ENCODE data around the gene TEX12.
"Not testable (repeated sequence)": the region's sequence is repeated elsewhere in the genome, so short reads cannot be mapped to it uniquely, and the experiment has no call there.

The TEX12 gene

GRCh38 chr11:112165049-112165448, 2.1 kb upstream of the TEX12 start:
- DNase-seq = no peak

DNA sequence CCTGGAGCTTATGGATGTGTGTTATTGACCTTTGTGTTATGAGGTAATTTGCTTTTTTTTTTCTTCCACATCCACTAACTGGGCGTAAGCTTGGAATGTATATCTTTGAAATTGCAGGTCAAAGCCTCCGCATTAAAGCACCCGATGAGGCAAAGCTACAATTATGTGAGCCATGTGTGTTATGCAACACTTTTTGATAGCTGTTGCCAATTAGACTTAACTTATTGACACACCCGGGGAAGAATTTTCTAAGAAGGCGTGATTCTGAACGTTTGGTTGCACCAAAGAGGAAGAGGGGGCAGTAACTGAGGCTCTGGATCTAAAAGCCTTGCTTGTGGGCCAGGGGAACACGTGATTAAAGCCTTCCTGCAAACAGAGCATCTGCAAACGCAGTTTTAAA, 610 bp upstream of the TEX12 start:
- DNase-seq = no peak

DNA sequence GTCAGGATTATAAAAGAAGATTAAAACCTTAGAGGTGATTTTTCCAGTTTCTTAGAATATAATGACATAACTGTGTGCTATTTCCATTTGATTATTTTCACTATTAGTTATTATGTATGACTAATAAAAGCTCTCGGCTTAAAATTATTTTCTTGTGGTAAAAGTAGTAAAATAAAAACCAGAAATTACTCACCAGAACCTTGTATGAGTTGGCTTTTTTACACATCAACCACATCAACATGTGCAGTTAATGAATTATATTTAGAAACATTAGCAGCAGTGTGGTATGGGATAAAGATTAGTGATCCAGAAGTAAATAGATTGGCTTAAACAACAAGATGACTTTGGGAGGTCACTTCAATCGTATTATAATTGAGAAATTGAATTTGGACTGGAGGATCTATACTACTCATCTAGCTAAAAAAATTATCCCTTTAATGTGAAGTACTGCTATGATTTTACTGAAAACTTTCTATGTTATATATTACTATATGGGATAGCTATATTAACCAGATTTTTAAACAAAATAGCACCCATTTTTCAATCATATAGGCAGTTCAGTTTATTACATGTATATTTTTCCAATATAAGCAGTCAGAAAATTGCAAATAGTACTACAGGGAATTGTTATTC, 5.3 kb downstream of the TEX12 start:
- no peak for DNase-seq

- DNase-seq = no peak
These were observed 6.0 kb downstream of the TEX12 start for GRCh38 chr11:112173152-112173551.

DNA sequence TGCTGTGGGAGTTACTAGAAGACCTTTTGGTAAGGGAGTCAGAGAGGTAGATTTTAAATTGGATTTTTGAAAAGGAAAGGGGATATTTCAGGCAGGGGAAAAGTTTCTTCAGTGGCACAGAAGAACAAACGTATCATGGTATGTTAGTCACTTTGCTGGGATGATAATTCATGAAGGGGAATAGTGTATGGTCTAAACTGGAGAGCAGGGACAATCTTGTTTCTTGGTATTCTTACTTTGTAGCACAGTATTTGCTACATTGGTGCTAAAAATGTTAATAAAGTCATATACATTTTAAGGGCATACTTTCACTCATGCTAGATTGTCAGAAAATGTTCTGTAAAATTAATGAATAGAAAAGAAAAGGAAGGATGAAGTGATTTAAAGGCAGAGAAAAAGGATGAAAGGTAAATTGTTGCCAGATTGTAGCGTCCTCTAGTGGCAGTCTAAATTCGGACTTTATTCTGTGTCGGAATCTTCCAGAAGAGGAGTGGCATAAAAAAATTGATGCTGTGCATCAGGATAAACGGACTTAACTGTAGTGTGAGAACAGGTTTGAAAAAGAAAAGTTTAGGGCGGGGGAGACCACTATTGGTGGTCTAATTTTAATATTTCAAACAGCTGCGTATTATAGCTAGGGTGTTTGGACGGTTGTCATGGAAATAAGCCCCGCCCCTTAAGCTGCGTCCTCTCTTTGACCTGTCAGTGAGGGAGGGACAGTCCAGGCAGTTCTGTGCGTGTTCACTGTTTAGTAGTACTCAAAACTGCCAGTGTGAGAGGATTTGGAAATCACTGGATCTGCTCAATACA, 7.8 kb downstream of the TEX12 start, which contains the start of gene BCO2:
BCO2 (plus strand) TSS at position 724 of the 810 bp plus-strand sequence. CDS start 90 bp downstream, outside the sequence.
- DNase-seq = peak; percentile 82

DNA sequence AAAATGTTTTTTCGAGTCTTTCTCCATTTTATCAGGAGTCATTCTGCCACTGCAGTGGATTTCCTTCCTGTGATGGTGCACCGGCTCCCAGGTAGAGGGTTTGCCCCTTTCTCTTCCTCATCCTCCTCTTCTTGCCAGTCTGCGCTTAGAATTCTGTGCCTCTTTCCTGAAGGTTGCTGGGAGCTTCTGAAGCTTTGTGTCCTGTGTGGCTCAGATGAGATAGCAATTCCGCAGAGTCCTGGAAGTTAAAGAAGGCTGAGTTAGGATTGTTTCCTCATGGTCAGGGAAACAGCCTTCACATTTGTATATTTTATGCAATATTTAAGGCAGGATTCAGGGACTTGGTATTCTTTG, 8.4 kb downstream of the TEX12 start:
- no peak for DNase-seq

DNA sequence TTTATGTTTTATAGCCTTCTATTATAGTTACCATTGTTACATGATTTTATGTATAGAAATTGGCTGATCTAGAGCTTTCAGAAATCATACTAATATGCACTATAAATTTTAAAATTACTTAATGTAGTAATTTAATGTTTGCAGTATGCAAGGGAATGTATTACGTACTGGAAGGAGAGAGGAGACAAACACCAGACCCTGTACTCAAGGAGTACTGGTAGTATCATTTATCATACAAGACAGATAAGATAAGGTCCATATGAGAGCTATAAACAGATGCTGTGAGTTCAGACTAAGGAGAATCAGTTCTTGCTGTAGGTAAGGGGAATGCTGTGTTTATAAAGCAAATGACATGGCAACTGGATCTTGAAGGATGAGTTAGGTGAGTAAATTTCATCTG, 8.9 kb downstream of the TEX12 start:
- no peak for DNase-seq

GRCh38 chr11:112177589-112177988, 10.4 kb downstream of the TEX12 start:
- no peak for DNase-seq

DNA sequence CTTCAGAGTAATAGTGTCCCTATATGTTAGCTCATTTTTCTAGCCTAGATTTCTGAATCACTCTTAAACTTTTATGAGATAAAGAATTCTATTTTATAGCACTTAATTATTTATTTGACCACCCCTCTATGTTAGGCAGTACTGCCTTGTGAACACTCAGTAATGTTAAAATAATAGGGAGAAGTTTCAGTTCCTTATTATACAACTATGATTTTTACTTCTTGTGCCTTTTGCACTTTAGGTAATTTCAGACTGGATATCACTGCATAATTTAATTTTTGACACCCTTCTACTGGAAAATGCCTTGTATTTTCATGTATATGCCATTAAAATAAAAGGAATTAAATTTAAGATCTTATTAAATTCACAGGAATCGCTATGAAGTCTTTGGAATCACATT, 11.3 kb downstream of the TEX12 start:
- no peak for DNase-seq

DNA sequence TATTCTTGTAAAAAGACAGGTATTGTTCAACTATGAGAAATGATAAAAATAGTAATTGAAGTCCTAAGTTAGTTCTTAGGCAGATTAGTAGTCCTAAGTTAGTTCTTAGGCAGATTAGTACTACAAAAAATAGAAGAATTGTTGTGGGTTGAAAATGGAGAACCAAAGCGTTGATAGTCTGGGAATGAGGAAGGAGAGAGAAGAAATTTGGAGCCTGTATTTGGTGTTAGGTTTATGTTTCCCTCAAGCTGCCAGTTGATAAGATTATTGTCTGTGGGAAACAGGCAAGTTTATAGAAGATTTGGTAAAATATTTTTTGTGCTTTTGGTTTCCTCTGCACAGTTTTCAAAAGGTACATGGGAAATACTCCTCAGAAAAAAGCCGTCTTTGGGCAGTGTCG, 11.8 kb downstream of the TEX12 start:
- DNase-seq = peak; percentile 39

- DNase-seq = no peak
These were observed 12.4 kb downstream of the TEX12 start for GRCh38 chr11:112179601-112180000.

DNA sequence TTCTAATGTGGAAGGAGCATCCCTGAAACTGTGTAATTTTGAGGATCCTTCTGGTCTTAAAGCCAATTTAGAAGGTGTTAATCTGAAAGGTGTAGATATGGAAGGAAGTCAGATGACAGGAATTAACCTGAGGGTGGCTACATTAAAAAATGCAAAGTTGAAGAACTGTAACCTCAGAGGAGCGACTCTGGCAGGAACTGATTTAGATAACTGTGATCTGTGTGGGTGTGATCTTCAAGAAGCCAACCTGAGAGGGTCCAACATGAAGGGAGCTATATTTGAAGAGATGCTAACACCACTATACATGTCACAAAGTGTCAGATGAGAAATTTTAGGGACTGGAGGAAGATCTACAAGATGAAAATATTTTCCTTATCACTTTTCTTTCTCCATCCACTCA, 15.7 kb downstream of the TEX12 start:
- DNase-seq = no peak

- DNase-seq = no peak
These were observed 18.7 kb downstream of the TEX12 start for GRCh38 chr11:112185883-112186282.

- DNase-seq = no peak
These were observed 19.1 kb downstream of the TEX12 start for GRCh38 chr11:112186304-112186703.

- not testable (repeated sequence) for DNase-seq
These were observed 27.9 kb downstream of the TEX12 start for GRCh38 chr11:112195113-112195512.

- DNase-seq = no peak
These were observed 28.8 kb downstream of the TEX12 start for GRCh38 chr11:112195951-112196351.

DNA sequence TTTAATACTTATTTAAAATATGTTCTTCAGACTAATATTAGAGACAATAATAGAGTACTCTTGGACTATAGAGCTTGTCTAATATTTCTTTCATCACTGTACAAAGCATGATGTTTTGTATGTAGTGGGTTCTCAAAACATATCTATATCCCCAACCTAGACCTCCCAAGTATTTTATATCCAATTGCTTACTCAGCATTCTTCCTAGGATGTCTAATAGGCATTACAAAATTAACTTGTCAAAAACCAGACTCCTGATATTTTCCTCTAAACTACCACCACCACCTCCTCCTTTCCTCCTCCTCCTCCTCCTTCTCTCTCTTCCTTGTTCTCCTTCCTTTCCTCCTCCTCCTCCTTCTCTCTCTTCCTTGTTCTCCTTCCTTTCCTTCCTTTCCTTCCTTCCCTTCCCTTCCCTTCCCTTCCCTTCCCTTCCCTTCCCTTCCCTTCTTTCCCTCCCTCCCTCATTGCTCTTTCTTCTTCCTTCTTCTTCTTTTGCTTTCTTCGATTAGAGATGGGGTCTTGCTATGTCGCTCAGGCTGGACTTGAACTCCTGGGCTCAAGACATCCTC, 29.4 kb downstream of the TEX12 start:
- no peak for DNase-seq

DNA sequence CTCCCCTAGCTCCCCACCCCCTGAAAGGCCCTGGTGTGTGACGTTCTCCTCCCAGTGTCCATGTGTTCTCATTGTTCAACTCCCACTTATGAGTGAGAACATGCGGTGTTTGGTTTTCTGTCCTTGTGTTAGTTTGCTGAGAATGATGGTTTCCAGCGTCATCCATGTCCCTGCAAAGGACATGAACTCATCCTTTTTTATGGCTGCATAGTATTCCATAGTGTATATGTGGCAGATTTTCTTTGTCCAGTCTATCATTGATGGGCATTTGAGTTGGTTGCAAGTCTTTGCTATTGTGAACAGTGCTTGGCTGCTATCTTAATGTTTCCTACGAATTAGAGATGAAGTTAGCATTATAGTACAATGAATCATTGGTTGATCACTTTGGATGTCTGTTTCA, 31.9 kb downstream of the TEX12 start:
- not testable (repeated sequence) for DNase-seq

DNA sequence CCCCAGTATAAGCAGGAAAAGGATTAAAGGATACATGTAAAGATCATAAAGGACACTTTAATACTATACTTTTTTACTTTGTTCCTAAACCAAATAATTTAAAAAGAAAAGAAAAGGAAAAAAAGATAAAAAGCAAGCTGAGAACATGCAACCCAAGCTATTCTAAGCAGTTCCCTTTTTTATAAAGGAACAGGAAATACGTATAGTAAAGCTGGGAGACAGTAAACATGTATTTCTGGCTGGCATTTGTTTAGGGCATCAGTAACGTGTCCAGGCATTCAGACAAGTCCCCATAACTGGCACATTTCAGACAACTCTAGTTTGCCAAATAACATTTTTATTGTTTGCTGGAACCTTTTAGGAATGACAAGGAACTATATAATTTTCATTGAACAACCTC, 33.1 kb downstream of the TEX12 start:
- peak; percentile 45 for DNase-seq

DNA sequence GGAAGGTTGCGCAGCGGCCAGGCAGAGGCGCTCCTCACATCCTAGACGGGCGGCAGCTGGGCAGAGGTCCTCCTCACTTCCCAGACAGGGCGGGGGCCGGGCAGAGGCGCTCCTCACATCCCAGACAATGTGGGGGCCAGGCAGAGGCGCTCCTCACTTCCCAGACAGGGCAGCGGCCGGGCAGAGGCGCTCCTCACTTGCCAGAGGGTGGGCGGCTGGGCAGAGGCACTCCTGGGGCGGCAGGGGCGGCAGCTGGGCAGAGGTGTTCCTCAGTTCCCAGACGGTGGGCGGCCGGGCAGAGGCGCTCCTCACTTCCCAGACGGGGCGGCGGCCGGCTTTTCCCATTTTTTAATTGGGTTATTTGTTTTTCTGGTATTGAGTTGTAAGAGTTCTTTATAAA, 38.9 kb downstream of the TEX12 start:
- no peak for DNase-seq

DNA sequence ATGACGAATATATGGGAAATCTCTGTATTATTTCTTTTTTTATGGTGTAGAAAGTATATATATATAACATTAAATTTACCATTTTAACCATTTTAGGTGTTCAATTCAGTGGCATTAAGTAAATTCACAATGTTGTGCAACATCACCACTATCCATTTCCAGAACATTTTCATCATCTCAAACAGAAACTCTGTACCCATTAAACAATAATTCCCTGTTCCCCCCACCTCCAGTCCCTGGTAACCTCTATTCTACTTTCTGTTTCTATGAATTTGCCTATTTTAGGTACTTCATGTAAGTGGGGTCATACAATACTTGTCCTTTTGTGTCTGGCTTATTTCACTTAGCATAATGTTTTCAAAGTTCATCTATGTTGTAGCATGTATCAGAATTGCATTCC, 43.7 kb downstream of the TEX12 start:
- DNase-seq = no peak

- no peak for DNase-seq
These were observed 44.4 kb downstream of the TEX12 start for GRCh38 chr11:112211536-112211935.

GRCh38 chr11:112212290-112212689, 45.1 kb downstream of the TEX12 start:
- DNase-seq = no peak

DNA sequence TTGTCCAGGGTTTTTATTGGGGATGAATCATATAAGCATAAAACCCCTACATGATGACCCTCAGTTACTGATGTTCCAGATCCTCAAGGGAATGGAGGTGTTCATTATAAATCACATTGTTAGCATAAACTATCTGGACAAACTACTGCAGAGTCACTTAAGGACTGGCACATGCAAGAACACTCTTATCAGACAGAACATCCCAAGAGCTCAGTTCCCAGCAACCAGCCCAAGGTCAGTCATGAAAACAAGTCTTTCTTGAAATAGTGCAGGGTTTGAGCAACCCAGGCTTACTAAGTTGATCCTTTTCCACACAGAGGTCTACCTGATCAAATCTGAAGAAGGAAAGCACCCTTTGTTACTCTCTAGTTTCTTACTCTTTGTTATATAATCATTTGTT, 45.5 kb downstream of the TEX12 start:
- DNase-seq = peak; percentile 33

Data from OCI-M1 (cell line).